Measurements from ENCODE around the gene SDK1.

Gene SDK1

DNA sequence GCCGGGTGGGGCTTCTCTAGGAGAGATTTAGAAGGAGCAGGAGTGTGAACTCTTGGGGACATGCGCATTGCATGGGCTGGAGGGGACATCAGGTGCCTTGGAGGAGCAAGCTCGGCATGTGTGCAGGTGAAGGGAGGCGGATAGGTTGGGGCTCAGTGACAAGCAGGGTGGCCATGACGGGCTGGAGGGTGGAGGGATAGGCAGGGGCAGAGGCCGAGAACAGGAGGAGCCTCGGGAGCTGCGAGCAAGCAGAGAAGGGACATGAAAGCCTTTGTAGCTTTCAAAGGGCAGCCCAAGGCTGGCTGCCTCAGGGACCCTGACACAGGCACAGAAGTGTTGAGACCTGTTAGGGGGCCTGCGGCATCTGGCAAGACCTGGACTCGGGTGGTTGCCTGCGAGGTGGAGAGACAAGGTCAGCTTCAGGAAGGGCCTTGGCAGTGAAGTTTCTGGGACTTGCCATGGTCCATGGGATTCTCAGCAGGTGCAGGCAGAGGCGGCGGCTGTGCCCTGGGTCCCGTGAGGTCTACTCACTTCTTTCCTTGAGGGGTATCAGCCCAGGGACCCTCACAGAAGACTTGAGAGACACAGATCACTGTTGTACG is 664.8 kb downstream of the SDK1 start:
- in situ Hi-C loops (cut with HindIII; ENCODE audit: low sequenced_read_pairs): no loop called here
- DNase-seq (ENCODE audit: low read depth): no peak
- TF ChIP-seq, protein P1, sequence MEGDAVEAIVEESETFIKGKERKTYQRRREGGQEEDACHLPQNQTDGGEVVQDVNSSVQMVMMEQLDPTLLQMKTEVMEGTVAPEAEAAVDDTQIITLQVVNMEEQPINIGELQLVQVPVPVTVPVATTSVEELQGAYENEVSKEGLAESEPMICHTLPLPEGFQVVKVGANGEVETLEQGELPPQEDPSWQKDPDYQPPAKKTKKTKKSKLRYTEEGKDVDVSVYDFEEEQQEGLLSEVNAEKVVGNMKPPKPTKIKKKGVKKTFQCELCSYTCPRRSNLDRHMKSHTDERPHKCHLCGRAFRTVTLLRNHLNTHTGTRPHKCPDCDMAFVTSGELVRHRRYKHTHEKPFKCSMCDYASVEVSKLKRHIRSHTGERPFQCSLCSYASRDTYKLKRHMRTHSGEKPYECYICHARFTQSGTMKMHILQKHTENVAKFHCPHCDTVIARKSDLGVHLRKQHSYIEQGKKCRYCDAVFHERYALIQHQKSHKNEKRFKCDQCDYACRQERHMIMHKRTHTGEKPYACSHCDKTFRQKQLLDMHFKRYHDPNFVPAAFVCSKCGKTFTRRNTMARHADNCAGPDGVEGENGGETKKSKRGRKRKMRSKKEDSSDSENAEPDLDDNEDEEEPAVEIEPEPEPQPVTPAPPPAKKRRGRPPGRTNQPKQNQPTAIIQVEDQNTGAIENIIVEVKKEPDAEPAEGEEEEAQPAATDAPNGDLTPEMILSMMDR (IDR thresholded peaks at IDR 0.05; ENCODE audit: low read depth, low read length, missing control alignments): no peak
- H3K4me3 ChIP-seq (ENCODE audit: low read depth, low read length): no peak overlapping the region

DNA sequence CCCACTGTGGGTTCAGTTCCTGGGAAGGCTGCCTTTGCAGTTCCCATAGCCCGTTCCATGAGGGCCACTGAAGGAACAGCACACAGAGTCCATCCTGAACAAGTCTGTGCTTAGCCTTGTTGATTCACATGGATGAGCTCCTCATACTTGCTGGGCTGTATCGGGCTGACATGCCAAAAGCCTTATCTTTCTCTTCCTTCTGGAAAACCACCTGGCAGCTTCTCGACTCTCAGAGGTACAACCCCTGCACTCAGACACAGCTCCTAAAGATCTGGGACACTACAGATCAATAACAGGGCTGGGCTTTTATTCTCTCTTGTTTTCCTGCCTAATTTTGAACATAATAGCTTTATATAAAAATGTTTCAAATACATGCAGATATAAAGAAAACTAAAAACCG is 667.2 kb downstream of the SDK1 start:
- TF ChIP-seq, protein P1 (IDR thresholded peaks at IDR 0.05; ENCODE audit: low read depth, low read length, missing control alignments): no peak
- H3K4me3 ChIP-seq (ENCODE audit: low read depth, low read length): no peak overlapping the region
- DNase-seq (ENCODE audit: low read depth): no peak
- in situ Hi-C loops (cut with HindIII; ENCODE audit: low sequenced_read_pairs): no loop called here

DNA sequence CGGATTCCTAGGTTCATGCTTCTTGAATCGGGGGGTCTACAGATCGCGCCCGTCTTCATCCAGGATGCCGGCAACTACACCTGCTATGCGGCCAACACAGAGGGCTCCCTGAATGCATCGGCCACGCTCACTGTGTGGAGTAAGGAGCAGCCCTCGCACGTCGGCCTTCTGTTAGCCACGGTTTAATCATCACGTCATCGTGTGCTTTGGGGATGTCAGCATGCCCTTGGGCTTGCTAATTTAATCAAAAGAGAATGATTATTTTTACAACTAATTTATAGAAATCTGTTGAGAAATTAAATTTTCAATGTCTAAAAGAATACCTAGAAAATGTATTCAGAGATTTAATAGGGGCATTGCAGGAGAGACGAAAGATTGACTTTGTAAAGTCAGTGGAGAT is 668.2 kb downstream of the SDK1 start:
- no peak overlapping the region for H3K4me3 ChIP-seq (ENCODE audit: low read depth, low read length)
- DNase-seq (ENCODE audit: low read depth): no peak
- in situ Hi-C loops (cut with HindIII; ENCODE audit: low sequenced_read_pairs): no loop called here
- TF ChIP-seq, protein P1 (IDR thresholded peaks at IDR 0.05; ENCODE audit: low read depth, low read length, missing control alignments): no peak

DNA sequence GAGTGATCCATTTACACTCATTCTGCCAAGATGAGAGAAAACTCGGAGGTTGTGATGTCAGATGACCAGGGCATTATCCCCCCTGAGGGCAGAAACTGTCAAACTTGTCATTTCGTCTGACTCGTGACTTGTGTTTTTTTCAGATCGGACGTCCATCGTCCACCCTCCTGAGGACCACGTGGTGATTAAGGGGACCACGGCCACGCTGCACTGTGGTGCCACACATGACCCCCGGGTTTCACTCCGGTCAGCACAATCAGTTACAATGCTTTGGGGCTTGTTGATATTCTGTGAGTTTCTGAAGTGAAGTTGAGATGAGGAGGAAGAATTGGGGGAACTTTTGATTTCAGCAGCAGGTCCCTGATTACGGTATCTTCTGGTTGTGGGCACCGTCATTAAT is 670.3 kb downstream of the SDK1 start:
- no peak for DNase-seq (ENCODE audit: low read depth)
- TF ChIP-seq, protein P1 (IDR thresholded peaks at IDR 0.05; ENCODE audit: low read depth, low read length, missing control alignments): no peak
- no peak overlapping the region for H3K4me3 ChIP-seq (ENCODE audit: low read depth, low read length)
- in situ Hi-C loops (cut with HindIII; ENCODE audit: low sequenced_read_pairs): no loop called here

DNA sequence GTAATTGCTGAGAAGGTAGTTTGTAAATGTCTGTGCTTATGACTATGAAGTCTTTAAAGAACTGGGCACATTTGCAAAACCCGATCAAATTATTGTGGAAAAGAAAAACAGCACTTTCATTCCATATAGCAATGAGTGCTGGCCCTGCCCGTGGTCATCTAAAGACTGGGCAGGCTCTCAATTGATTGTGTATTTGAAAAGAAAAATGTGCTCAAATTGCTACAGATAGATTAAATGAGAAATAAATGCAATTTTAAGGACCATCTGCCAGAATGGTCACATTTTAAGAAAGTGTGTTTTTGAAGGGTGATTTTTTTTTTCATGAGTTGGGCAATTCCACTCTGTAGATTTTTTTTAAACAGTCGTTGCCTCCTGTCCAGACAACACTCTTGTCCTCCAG is 672.2 kb downstream of the SDK1 start:
- TF ChIP-seq, protein P1 (IDR thresholded peaks at IDR 0.05; ENCODE audit: low read depth, low read length, missing control alignments): no peak
- no peak for DNase-seq (ENCODE audit: low read depth)
- in situ Hi-C loops (cut with HindIII; ENCODE audit: low sequenced_read_pairs): no loop called here
- H3K4me3 ChIP-seq (ENCODE audit: low read depth, low read length): no peak overlapping the region

DNA sequence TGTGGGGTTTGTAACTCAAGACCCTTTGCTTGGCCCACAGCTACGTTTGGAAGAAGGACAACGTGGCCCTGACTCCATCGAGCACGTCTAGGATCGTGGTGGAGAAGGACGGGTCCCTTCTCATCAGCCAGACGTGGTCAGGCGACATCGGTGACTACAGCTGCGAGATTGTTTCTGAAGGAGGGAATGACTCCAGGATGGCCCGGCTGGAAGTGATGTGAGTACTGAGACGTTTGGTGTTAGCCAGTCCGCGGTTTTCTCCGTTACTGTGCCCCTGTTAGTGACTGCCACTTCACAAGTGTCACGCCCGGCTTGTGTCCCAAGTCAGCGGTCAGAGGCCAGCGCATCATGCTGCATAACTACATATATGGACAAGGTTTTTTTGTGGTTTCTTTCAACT is 673.3 kb downstream of the SDK1 start:
- in situ Hi-C loops (cut with HindIII; ENCODE audit: low sequenced_read_pairs): no loop called here
- no peak for DNase-seq (ENCODE audit: low read depth)
- no peak overlapping the region for H3K4me3 ChIP-seq (ENCODE audit: low read depth, low read length)
- TF ChIP-seq, protein P1 (IDR thresholded peaks at IDR 0.05; ENCODE audit: low read depth, low read length, missing control alignments): no peak

Measured in astrocyte of the cerebellum (primary cell).